HepG2 (cell line): ENCODE results near the gene CCDC142. TPM values are rescaled to one million over a fixed set of nuclear protein-coding genes. Genes with fewer than 3 reads are reported as not detected.

ENCODE experiments used
- ATAC-seq: fragments of 200-7000 bp; cut with Tn5 transposase; 3 replicates; pipeline ENCODE4 v1.9.1; 2020; ENCODE audit warnings: mild to moderate bottlenecking, moderate library complexity
- BruUV-seq: library from RNA; stranded (reverse); fragments of 400-500 nt; replicated peaks from 2 replicates; lab custom pipeline; 2021; lab: Mats Ljungman, UMichigan
- CTCF ChIA-PET: fragments of 300-600 bp; formaldehyde crosslinking; extraction: SDS; loops from one replicate; lab custom pipeline; 2021; ENCODE audit warnings: low total read pairs, inconsistent platforms, low intra/inter-chr PET ratio; lab: Yijun Ruan, JAX
- POLR2A ChIA-PET: fragments of 350-600 bp; sonication (Branson Sonifier 250); formaldehyde crosslinking; loops from one replicate; lab custom pipeline; 2020; ENCODE audit warnings: antibody characterized with exemption, inconsistent platforms; lab: Yijun Ruan, JAX
- DNase-seq: peaks from one replicate; pipeline ENCODE4 v3.0.0-alpha.2; 2015; ENCODE audit warnings: low spot score
- FAIRE-seq: peaks from 3 replicates; lab custom pipeline; 2011; peaks lifted over from hg19 to GRCh38; lab: Jason Lieb, UNC
- H2AFZ ChIP-seq: one replicate; pipeline ENCODE4 v1.6.1; 2011; ENCODE audit warnings: low read length, inconsistent platforms
- H3K27ac ChIP-seq: fragments of 300-600 bp; 3 replicates; pipeline ENCODE4 v1.8.0; 2011; ENCODE audit warnings: mixed run types, mild to moderate bottlenecking, mixed read lengths, low read length, inconsistent platforms; ENCODE audit not compliant: insufficient read depth; ENCODE audit errors: extremely low read length
- H3K27me3 ChIP-seq, 2 experiments: fragments of 200-600 bp in 1 of 2; 2 replicates in 1 of 2; 3 replicates in 1 of 2; pipeline versions ENCODE4 v1.6.0 to v1.8.0; 2011; ENCODE audit warnings: low read length in 2 of 2, mild to moderate bottlenecking in 2 of 2, moderate library complexity in 2 of 2, inconsistent platforms in 1 of 2; ENCODE audit not compliant: insufficient read depth in 2 of 2, control insufficient read depth in 1 of 2
- H3K36me3 ChIP-seq, 2 experiments: fragments of 200-600 bp in 1 of 2; replicated peaks in 1 of 2; 2 replicates in 1 of 2; 3 replicates in 1 of 2; pipeline versions ENCODE4 v1.5.1 to v1.8.0; 2011; ENCODE audit warnings: low read length in 2 of 2, inconsistent platforms in 1 of 2; ENCODE audit not compliant: insufficient read depth in 2 of 2, control insufficient read depth in 1 of 2
- H3K4me1 ChIP-seq: 2 replicates; pipeline ENCODE4 v1.5.1; 2012; ENCODE audit warnings: low read length, inconsistent platforms; ENCODE audit not compliant: insufficient read depth
- H3K4me2 ChIP-seq: 2 replicates; pipeline ENCODE4 v1.6.0; 2011; ENCODE audit warnings: low read depth, low read length, inconsistent platforms
- H3K4me3 ChIP-seq, 3 experiments: fragments of 200-600 bp in 1 of 3; sonication (generic), shearing (Covaris generic) in 1 of 3; replicated peaks in 1 of 3; 2 replicates each; pipeline ENCODE4 v1.5.1; 2011 to 2016; ENCODE audit warnings: low read length in 3 of 3, inconsistent platforms in 2 of 3, low read depth in 2 of 3, mild to moderate bottlenecking in 2 of 3, control low read depth in 1 of 3, mixed read lengths in 1 of 3; ENCODE audit not compliant: insufficient read depth in 1 of 3
- H3K79me2 ChIP-seq: one replicate; pipeline ENCODE4 v1.6.1; 2011; ENCODE audit warnings: low read length, inconsistent platforms; ENCODE audit not compliant: insufficient read depth
- H3K9ac ChIP-seq: 2 replicates; pipeline ENCODE4 v1.6.0; 2011; ENCODE audit warnings: mild to moderate bottlenecking, low read depth, low read length, inconsistent platforms; ENCODE audit not compliant: insufficient read depth
- H3K9me3 ChIP-seq: 2 replicates; pipeline ENCODE4 v1.5.1; 2012; ENCODE audit warnings: mild to moderate bottlenecking, low read length
- H4K20me1 ChIP-seq: 2 replicates; pipeline ENCODE4 v1.6.0; 2011; ENCODE audit warnings: inconsistent platforms, mild to moderate bottlenecking, low read length, moderate library complexity; ENCODE audit not compliant: insufficient read depth
- CEBPB ChIP-seq: IDR thresholded peaks from 2 replicates; pipeline ENCODE4 v1.6.1; 2011; ENCODE audit warnings: low read depth, low read length, improper control_type of control experiment, borderline replicate concordance
- MAF1 ChIP-seq: sonication (generic); formaldehyde crosslinking; IDR thresholded peaks from 2 replicates; pipeline ENCODE4 v1.5.0; 2020; ENCODE audit warnings: missing genetic modification reagents, borderline replicate concordance
- POLR2A ChIP-seq, 2 experiments: IDR thresholded peaks; 2 replicates each; pipeline ENCODE4 v1.6.1; 2011; ENCODE audit warnings: low read depth in 2 of 2, low read length in 2 of 2, mild to moderate bottlenecking in 1 of 2, moderate library complexity in 1 of 2; ENCODE audit not compliant: insufficient read depth in 1 of 2
- POLR2G ChIP-seq: fragments of 200-400 bp; formaldehyde crosslinking; IDR thresholded peaks from 2 replicates; pipeline ENCODE4 v1.6.1; 2018; ENCODE audit warnings: mild to moderate bottlenecking, low read depth, low read length, moderate library complexity
- RAD21 ChIP-seq: fragments of 450-650 bp; formaldehyde crosslinking; IDR thresholded peaks from 2 replicates; pipeline ENCODE4 v1.5.0; 2020; ENCODE audit warnings: mild to moderate bottlenecking
- RBFOX2 ChIP-seq: fragments of 200-400 bp; formaldehyde crosslinking; IDR thresholded peaks from 2 replicates; pipeline ENCODE4 v1.6.1; 2017; ENCODE audit warnings: low read depth, mild to moderate bottlenecking, low read length
- RBM22 ChIP-seq: fragments of 200-400 bp; formaldehyde crosslinking; optimal IDR thresholded peaks from 2 replicates; pipeline ENCODE3; 2017; ENCODE audit warnings: mild to moderate bottlenecking, low read length, moderate library complexity
- REL ChIP-seq: sonication (generic); formaldehyde crosslinking; conservative IDR thresholded peaks from 2 replicates; pipeline ENCODE4 v1.8.0; 2022; ENCODE audit warnings: mild to moderate bottlenecking, missing genetic modification reagents, moderate library complexity
- SCMH1 ChIP-seq: sonication (generic); formaldehyde crosslinking; IDR thresholded peaks from 2 replicates; pipeline ENCODE4 v1.9.0; 2021; ENCODE audit warnings: missing genetic modification reagents, mild to moderate bottlenecking, borderline replicate concordance
- SMC3 ChIP-seq: IDR thresholded peaks from 2 replicates; pipeline ENCODE4 v1.6.1; 2011; ENCODE audit warnings: low read length, improper control_type of control experiment
- ZBTB42 ChIP-seq: sonication (generic); formaldehyde crosslinking; IDR thresholded peaks from 2 replicates; pipeline ENCODE4 v1.5.0; 2020; ENCODE audit warnings: mild to moderate bottlenecking, missing genetic modification reagents
- ZNF234 ChIP-seq: sonication (generic); formaldehyde crosslinking; conservative IDR thresholded peaks from 2 replicates; pipeline ENCODE4 v1.5.1; 2020; ENCODE audit warnings: mild to moderate bottlenecking, missing genetic modification reagents
- ZNF556 ChIP-seq: sonication (generic); formaldehyde crosslinking; IDR thresholded peaks from 2 replicates; pipeline ENCODE4 v1.4.0; 2020; ENCODE audit warnings: mild to moderate bottlenecking, missing genetic modification reagents, borderline replicate concordance
- ZNF614 ChIP-seq: IDR thresholded peaks from 2 replicates; pipeline ENCODE4 v1.6.1; 2018; ENCODE audit warnings: missing biosample characterization, missing genetic modification reagents, inconsistent platforms, borderline replicate concordance
- WGBS: methylation state at CpG from one replicate; pipeline ENCODE4 v1.1.6; 2017; ENCODE audit warnings: low lambda C conversion rate; 5-methylcytosine and 5-hydroxymethylcytosine counted together
- in situ Hi-C: cut with HindIII; loops from 2 replicates; pipeline ENCODE4 v1.10.0; 2017; ENCODE audit warnings: low pct_unique_long_range_greater_than_20kb; ENCODE audit not compliant: extremely low pct_ligation_motif_present
- intact Hi-C: fragments of 100-400 bp; cut with micrococcal nuclease; formaldehyde crosslinking; loops from one replicate; pipeline ENCODE4 v1.10.0; 2022; ENCODE audit not compliant: unreplicated experiment
- polyA plus RNA-seq, 8 experiments: library from polyadenylated mRNA; depleted of rRNA in 3 of 8; stranded (reverse) in 7 of 8; unstranded in 1 of 8; fragments of >200 nt; fragmentation: Illumina TruSeq in 4 of 8; extraction: Trizol in 4 of 8; gene quantifications; 2 replicates each; pipeline versions ENCODE4 v1.2.1 to v1.2.3, GENCODE V29; 2011 to 2016; ENCODE audit warnings: low read depth in 4 of 8, missing spikeins in 1 of 8, mixed read lengths in 1 of 8; ENCODE audit not compliant: insufficient read depth in 1 of 8
- total RNA-seq, 5 experiments: library from RNA; depleted of rRNA; stranded (reverse); fragments of >200 nt; fragmentation: Illumina TruSeq; extraction: Trizol; gene quantifications; 2 replicates each; pipeline ENCODE4 v1.2.3, GENCODE V29; 2016; ENCODE audit warnings: low read depth in 1 of 5
- TF ChIP-seq, protein P1 (sequence below): sonication (generic); formaldehyde crosslinking; IDR thresholded peaks from 2 replicates; pipeline ENCODE4 v1.9.0; 2021; ENCODE audit warnings: mild to moderate bottlenecking, missing genetic modification reagents

CCDC142 gene
- total and polyA plus RNA-seq, 2 of the 13 experiments (the other 11 are each of a cell fraction or from before 2014, with no cell fraction given) = 14.7 to 30.4 TPM

DNA sequence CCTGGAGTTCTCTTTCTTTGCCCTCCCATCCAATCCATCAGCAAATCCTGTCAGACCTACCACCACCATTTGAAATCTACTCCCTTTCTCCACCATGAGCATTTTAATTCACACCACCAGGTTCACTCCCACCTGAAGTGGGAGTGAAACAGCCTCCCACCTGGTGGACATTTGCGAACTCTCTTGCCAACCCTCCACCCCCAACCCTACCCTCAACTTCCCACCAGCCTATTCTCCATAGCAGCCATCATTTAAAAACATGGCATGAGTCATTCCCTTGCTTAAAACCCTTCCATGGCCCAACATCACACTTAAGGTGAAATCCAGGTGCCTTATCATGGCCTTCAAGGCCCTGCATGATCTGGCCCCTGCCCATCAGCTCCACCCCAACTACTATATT, 44.5 kb downstream of the CCDC142 start:
- Histone ChIP-seq H3K27me3 (no peaks in the 10 kb centered on the region; a peak in 1 of 5 replicates), H3K79me2 (peaks cover 80% of the 10 kb centered on the region), H3K4me2 (peak overlapping the region; percentile 95), H3K36me3 (peaks cover 25 to 51% of the 10 kb centered on the region in 2 experiments), H3K9ac (0 out of 2 replicates have a peak overlapping the region, but pooled peaks have one; percentile 32), H3K4me1 (peaks cover 54% of the 10 kb centered on the region), H3K27ac (no peak overlapping the region), H4K20me1 (peaks cover 50% of the 10 kb centered on the region), H3K4me3 (peak overlapping the region in 1 of 3 experiments; percentile 1; a peak in 1 of 6 replicates), H3K9me3 (no peaks in the 10 kb centered on the region), H2AFZ (no peak overlapping the region)
- in situ Hi-C loops = no loop called here
- DNase-seq (no peak), ATAC-seq (no peak), FAIRE-seq (no peak)
- ChIA-PET POLR2A (interaction anchor here (5.1 to 11.6 kb wide), 2 partner anchors 10 to 18 kb away, joined by 272 to 342 read pairs; partner anchors contain the start of genes INO80B and WBP1), CTCF (no interaction called here)
- intact Hi-C loops = no loop called here
- BruUV-seq = no TSS peak
- WGBS = 100% methylated on average over 1 of the region's 1 CpG
- TF ChIP-seq ZNF234 (CRISPR knock-in tag) (no peak), POLR2G (peak; percentile 21; the same call in 1 of the 2 replicates), SCMH1 (CRISPR knock-in tag) (no peak), SMC3 (peak; percentile 0; the same call in 1 of the 2 replicates), MAF1 (CRISPR knock-in tag) (no peak), RBFOX2 (peak; percentile 45; the same call in 1 of the 2 replicates), REL (no peak), ZNF614 (no peak), POLR2A (IDR thresholded peaks at IDR 0.05; ENCODE audit: insufficient read depth in 1 of 2, low read depth in 2 of 2, low read length in 2 of 2) (0 out of 4 replicates have a peak, but pooled peaks of 1 of the 2 experiments have one; percentile 7), ZBTB42 (CRISPR knock-in tag) (no peak), ZNF556 (CRISPR knock-in tag) (no peak), RBM22 (peak; percentile 11), CEBPB (no peak), RAD21 (0 out of 2 replicates have a peak, but pooled peaks have one; percentile 15)
- TF ChIP-seq, protein P1, sequence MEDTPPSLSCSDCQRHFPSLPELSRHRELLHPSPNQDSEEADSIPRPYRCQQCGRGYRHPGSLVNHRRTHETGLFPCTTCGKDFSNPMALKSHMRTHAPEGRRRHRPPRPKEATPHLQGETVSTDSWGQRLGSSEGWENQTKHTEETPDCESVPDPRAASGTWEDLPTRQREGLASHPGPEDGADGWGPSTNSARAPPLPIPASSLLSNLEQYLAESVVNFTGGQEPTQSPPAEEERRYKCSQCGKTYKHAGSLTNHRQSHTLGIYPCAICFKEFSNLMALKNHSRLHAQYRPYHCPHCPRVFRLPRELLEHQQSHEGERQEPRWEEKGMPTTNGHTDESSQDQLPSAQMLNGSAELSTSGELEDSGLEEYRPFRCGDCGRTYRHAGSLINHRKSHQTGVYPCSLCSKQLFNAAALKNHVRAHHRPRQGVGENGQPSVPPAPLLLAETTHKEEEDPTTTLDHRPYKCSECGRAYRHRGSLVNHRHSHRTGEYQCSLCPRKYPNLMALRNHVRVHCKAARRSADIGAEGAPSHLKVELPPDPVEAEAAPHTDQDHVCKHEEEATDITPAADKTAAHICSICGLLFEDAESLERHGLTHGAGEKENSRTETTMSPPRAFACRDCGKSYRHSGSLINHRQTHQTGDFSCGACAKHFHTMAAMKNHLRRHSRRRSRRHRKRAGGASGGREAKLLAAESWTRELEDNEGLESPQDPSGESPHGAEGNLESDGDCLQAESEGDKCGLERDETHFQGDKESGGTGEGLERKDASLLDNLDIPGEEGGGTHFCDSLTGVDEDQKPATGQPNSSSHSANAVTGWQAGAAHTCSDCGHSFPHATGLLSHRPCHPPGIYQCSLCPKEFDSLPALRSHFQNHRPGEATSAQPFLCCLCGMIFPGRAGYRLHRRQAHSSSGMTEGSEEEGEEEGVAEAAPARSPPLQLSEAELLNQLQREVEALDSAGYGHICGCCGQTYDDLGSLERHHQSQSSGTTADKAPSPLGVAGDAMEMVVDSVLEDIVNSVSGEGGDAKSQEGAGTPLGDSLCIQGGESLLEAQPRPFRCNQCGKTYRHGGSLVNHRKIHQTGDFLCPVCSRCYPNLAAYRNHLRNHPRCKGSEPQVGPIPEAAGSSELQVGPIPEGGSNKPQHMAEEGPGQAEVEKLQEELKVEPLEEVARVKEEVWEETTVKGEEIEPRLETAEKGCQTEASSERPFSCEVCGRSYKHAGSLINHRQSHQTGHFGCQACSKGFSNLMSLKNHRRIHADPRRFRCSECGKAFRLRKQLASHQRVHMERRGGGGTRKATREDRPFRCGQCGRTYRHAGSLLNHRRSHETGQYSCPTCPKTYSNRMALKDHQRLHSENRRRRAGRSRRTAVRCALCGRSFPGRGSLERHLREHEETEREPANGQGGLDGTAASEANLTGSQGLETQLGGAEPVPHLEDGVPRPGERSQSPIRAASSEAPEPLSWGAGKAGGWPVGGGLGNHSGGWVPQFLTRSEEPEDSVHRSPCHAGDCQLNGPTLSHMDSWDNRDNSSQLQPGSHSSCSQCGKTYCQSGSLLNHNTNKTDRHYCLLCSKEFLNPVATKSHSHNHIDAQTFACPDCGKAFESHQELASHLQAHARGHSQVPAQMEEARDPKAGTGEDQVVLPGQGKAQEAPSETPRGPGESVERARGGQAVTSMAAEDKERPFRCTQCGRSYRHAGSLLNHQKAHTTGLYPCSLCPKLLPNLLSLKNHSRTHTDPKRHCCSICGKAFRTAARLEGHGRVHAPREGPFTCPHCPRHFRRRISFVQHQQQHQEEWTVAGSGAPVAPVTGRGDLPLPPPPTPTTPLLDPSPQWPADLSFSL (CRISPR knock-in tag) = no peak
